ENCODE measurements around the gene CYB561D2.

CYB561D2 gene

GRCh38 chr3:50319894-50320625 lies 30.6 kb upstream of the CYB561D2 start:
- H3K4me3 Mint-ChIP-seq = peak overlapping the region; percentile 86 to 90
- H3K27ac Mint-ChIP-seq = peak overlapping the region; percentile 62
- ATAC-seq (replicated peaks) (no peak), DNase-seq (no peak)
- H3K9me3 Mint-ChIP-seq = no peaks in the 10 kb centered on the region
- H3K4me1 Mint-ChIP-seq = peaks cover 44 to 77% of the 10 kb centered on the region in 2 donors
- H3K27me3 Mint-ChIP-seq = no peaks in the 10 kb centered on the region
- peaks cover 24 to 45% of the 10 kb centered on the region in 2 donors for H3K36me3 Mint-ChIP-seq

- Mint-ChIP-seq H3K9me3 (no peaks in the 10 kb centered on the region), H3K4me1 (peaks cover 44 to 82% of the 10 kb centered on the region in 2 donors), H3K4me3 (peak overlapping the region; percentile 86 to 90), H3K36me3 (peaks cover 26 to 46% of the 10 kb centered on the region in 2 donors), H3K27me3 (no peaks in the 10 kb centered on the region), H3K27ac (peak overlapping the region; percentile 87)
- DNase-seq = no peak
- peak; percentile 66 to 72 for ATAC-seq (replicated peaks)
Observed at GRCh38 chr3:50320853-50321335, 29.8 kb upstream of the CYB561D2 start.

GRCh38 chr3:50321336-50322114 lies 29.1 kb upstream of the CYB561D2 start:
- peak overlapping the region; percentile 99 for H3K27ac Mint-ChIP-seq
- H3K36me3 Mint-ChIP-seq = peaks cover 25 to 45% of the 10 kb centered on the region in 2 donors
- no peaks in the 10 kb centered on the region for H3K27me3 Mint-ChIP-seq
- no peaks in the 10 kb centered on the region for H3K9me3 Mint-ChIP-seq
- H3K4me1 Mint-ChIP-seq = peaks cover 40 to 83% of the 10 kb centered on the region in 2 donors
- DNase-seq = peak; percentile 82
- peak overlapping the region; percentile 84 to 90 for H3K4me3 Mint-ChIP-seq
- ATAC-seq (replicated peaks) = peak; percentile 83 to 89

- ATAC-seq (replicated peaks) (no peak), DNase-seq (no peak)
- no peaks in the 10 kb centered on the region for H3K9me3 Mint-ChIP-seq
- H3K4me3 Mint-ChIP-seq = peak overlapping the region; percentile 84 to 90
- peaks cover 20 to 42% of the 10 kb centered on the region in 2 donors for H3K36me3 Mint-ChIP-seq
- no peak overlapping the region for H3K27ac Mint-ChIP-seq
- H3K27me3 Mint-ChIP-seq = no peaks in the 10 kb centered on the region
- peaks cover 39 to 84% of the 10 kb centered on the region in 2 donors for H3K4me1 Mint-ChIP-seq
Observed at GRCh38 chr3:50322115-50322385, 28.6 kb upstream of the CYB561D2 start.

- peaks cover 20 to 42% of the 10 kb centered on the region in 2 donors for H3K36me3 Mint-ChIP-seq
- peak within 1 kb of the TSS; percentile 84 to 90 for H3K4me3 Mint-ChIP-seq
- no peaks in the 10 kb centered on the region for H3K27me3 Mint-ChIP-seq
- H3K4me1 Mint-ChIP-seq = peaks cover 37 to 89% of the 10 kb centered on the region in 2 donors
- H3K9me3 Mint-ChIP-seq = no peaks in the 10 kb centered on the region
- peak within 1 kb of the TSS; percentile 99 for H3K27ac Mint-ChIP-seq
- ATAC-seq (replicated peaks) (no peak), DNase-seq (no peak)
Observed at GRCh38 chr3:50322386-50323091, 28.1 kb upstream of the CYB561D2 start, which contains the start of gene HYAL2. Gene HYAL2, minus strand, starts transcription at chr3:50322745. Its CDS starts 2,256 bp downstream, at chr3:50320489.

- peak overlapping the region; percentile 65 for H3K27ac Mint-ChIP-seq
- DNase-seq = no peak
- peaks cover 17 to 42% of the 10 kb centered on the region in 2 donors for H3K36me3 Mint-ChIP-seq
- H3K4me1 Mint-ChIP-seq = peaks cover 37 to 90% of the 10 kb centered on the region in 2 donors
- no peak for ATAC-seq (replicated peaks)
- H3K9me3 Mint-ChIP-seq = no peaks in the 10 kb centered on the region
- H3K4me3 Mint-ChIP-seq = peak overlapping the region in 1 of 2 donors; percentile 39
- H3K27me3 Mint-ChIP-seq = no peaks in the 10 kb centered on the region
Observed at GRCh38 chr3:50323092-50323600, 27.5 kb upstream of the CYB561D2 start.

- DNase-seq = no peak
- peak overlapping the region; percentile 65 for H3K27ac Mint-ChIP-seq
- H3K27me3 Mint-ChIP-seq = no peaks in the 10 kb centered on the region
- H3K36me3 Mint-ChIP-seq = peaks cover 17 to 42% of the 10 kb centered on the region in 2 donors
- ATAC-seq (replicated peaks) = no peak
- H3K4me1 Mint-ChIP-seq = peaks cover 34 to 90% of the 10 kb centered on the region in 2 donors
- no peak overlapping the region for H3K4me3 Mint-ChIP-seq
- no peaks in the 10 kb centered on the region for H3K9me3 Mint-ChIP-seq
Observed at GRCh38 chr3:50323614-50324199, 27.0 kb upstream of the CYB561D2 start.

- H3K27ac Mint-ChIP-seq = no peak overlapping the region
- H3K4me3 Mint-ChIP-seq = no peak overlapping the region
- H3K9me3 Mint-ChIP-seq = no peaks in the 10 kb centered on the region
- no peaks in the 10 kb centered on the region for H3K27me3 Mint-ChIP-seq
- peak; percentile 35 to 38 for ATAC-seq (replicated peaks)
- H3K4me1 Mint-ChIP-seq = peaks cover 27 to 89% of the 10 kb centered on the region in 2 donors
- peak; percentile 60 for DNase-seq
- H3K36me3 Mint-ChIP-seq = peaks cover 16 to 35% of the 10 kb centered on the region in 2 donors
Observed at GRCh38 chr3:50324351-50325112, 26.1 kb upstream of the CYB561D2 start.

GRCh38 chr3:50325113-50325480 lies 25.6 kb upstream of the CYB561D2 start:
- Mint-ChIP-seq H3K27ac (no peak overlapping the region), H3K4me3 (no peak overlapping the region), H3K27me3 (no peaks in the 10 kb centered on the region), H3K4me1 (peaks cover 28 to 89% of the 10 kb centered on the region in 2 donors), H3K9me3 (no peaks in the 10 kb centered on the region), H3K36me3 (peaks cover 20 to 39% of the 10 kb centered on the region in 2 donors)
- DNase-seq (no peak), ATAC-seq (replicated peaks) (no peak)

- Mint-ChIP-seq H3K4me1 (peaks cover 25 to 83% of the 10 kb centered on the region in 2 donors), H3K4me3 (peak overlapping the region in 1 of 2 donors; percentile 19), H3K27me3 (no peaks in the 10 kb centered on the region), H3K9me3 (no peaks in the 10 kb centered on the region), H3K27ac (no peak overlapping the region), H3K36me3 (peaks cover 24 to 44% of the 10 kb centered on the region in 2 donors)
- ATAC-seq (replicated peaks) (no peak), DNase-seq (no peak)
Observed at GRCh38 chr3:50325497-50326181, 25.0 kb upstream of the CYB561D2 start.

- no peaks in the 10 kb centered on the region for H3K27me3 Mint-ChIP-seq
- H3K27ac Mint-ChIP-seq = no peak overlapping the region
- H3K4me3 Mint-ChIP-seq = peak overlapping the region; percentile 25 to 35
- no peaks in the 10 kb centered on the region for H3K9me3 Mint-ChIP-seq
- peaks cover 29 to 45% of the 10 kb centered on the region in 2 donors for H3K36me3 Mint-ChIP-seq
- DNase-seq (no peak), ATAC-seq (replicated peaks) (no peak)
- peaks cover 24 to 81% of the 10 kb centered on the region in 2 donors for H3K4me1 Mint-ChIP-seq
Observed at GRCh38 chr3:50326182-50326541, 24.5 kb upstream of the CYB561D2 start.

- no peak for DNase-seq
- peaks cover 32 to 45% of the 10 kb centered on the region in 2 donors for H3K36me3 Mint-ChIP-seq
- no peaks in the 10 kb centered on the region for H3K27me3 Mint-ChIP-seq
- peak overlapping the region; percentile 93 to 95 for H3K4me3 Mint-ChIP-seq
- peaks cover 24 to 76% of the 10 kb centered on the region in 2 donors for H3K4me1 Mint-ChIP-seq
- H3K27ac Mint-ChIP-seq = peak overlapping the region; percentile 65
- ATAC-seq (replicated peaks) = no peak
- H3K9me3 Mint-ChIP-seq = no peaks in the 10 kb centered on the region
Observed at GRCh38 chr3:50327129-50327528, 23.5 kb upstream of the CYB561D2 start.

Measured in stimulated activated naive B cell treated with anti-CD40 and anti-IgM and Interleukin-4, amounts not matched to agents 10 μg/mL and 1 μg/mL and 100 μg/mL, for 72 hours (primary cell).